ENCODE data around the gene EDDM13.
"Not testable (repeated sequence)": the region's sequence is repeated elsewhere in the genome, so short reads cannot be mapped to it uniquely, and the experiment has no call there.

The EDDM13 gene

GRCh38 chr19:56295531-56296455, 23.2 kb downstream of the EDDM13 start:
- DNase-seq: peak; percentile 17

- peak; percentile 1 for DNase-seq
Observed at GRCh38 chr19:56297010-56297409, 24.5 kb downstream of the EDDM13 start.

- no peak for DNase-seq
Observed at GRCh38 chr19:56299688-56300087, 27.1 kb downstream of the EDDM13 start.

- no peak for DNase-seq
Observed at GRCh38 chr19:56301155-56301554, 28.6 kb downstream of the EDDM13 start.

GRCh38 chr19:56301886-56302620, 29.5 kb downstream of the EDDM13 start:
- peak; percentile 55 for DNase-seq

- no peak for DNase-seq
Observed at GRCh38 chr19:56304243-56304642, 31.7 kb downstream of the EDDM13 start.

GRCh38 chr19:56306016-56306415, 33.5 kb downstream of the EDDM13 start:
- no peak for DNase-seq

- DNase-seq: not testable (repeated sequence)
Observed at GRCh38 chr19:56307062-56307461, 34.5 kb downstream of the EDDM13 start.

- no peak for DNase-seq
Observed at GRCh38 chr19:56308792-56309191, 36.2 kb downstream of the EDDM13 start.

GRCh38 chr19:56309511-56310185, 37.1 kb downstream of the EDDM13 start:
- peak; percentile 75 for DNase-seq

- no peak for DNase-seq
Observed at GRCh38 chr19:56310462-56310861, 37.9 kb downstream of the EDDM13 start.

- no peak for DNase-seq
Observed at GRCh38 chr19:56312342-56312741, 39.8 kb downstream of the EDDM13 start.

GRCh38 chr19:56312787-56313657, 40.5 kb downstream of the EDDM13 start:
- no peak for DNase-seq

- DNase-seq: no peak
Observed at GRCh38 chr19:56314018-56314380, 41.5 kb downstream of the EDDM13 start.

- peak; percentile 99 for DNase-seq
Observed at GRCh38 chr19:56314381-56315076, 42.0 kb downstream of the EDDM13 start, which contains the start of gene ZSCAN5A. ZSCAN5A (minus strand) TSS chr19:56314839; CDS start chr19:56225046, 89,793 bp downstream.

- peak; percentile 95 for DNase-seq
Observed at GRCh38 chr19:56315077-56315828, 42.7 kb downstream of the EDDM13 start.

- no peak for DNase-seq
Observed at GRCh38 chr19:56316728-56317127, 44.2 kb downstream of the EDDM13 start.

- no peak for DNase-seq
Observed at GRCh38 chr19:56317749-56318148, 45.2 kb downstream of the EDDM13 start.

GRCh38 chr19:56319991-56320390, 47.4 kb downstream of the EDDM13 start:
- DNase-seq: no peak

GRCh38 chr19:56321254-56321988, 48.9 kb downstream of the EDDM13 start:
- DNase-seq: no peak

Data from activated CD8-positive, alpha-beta memory T cell treated with anti-CD3 and anti-CD28 coated beads for 24 hours (primary cell).